Left forelimb (tissue), 1 donor: ENCODE data around the gene ADH1A.
"Not testable (repeated sequence)": the region's sequence is repeated elsewhere in the genome, so short reads cannot be mapped to it uniquely, and the experiment has no call there.

Experiments used
- DNase-seq: peaks from one replicate; pipeline ENCODE4 v3.0.0-alpha.2; 2018; ENCODE audit warnings: low spot score

Gene ADH1A

GRCh38 chr4:99281261-99281660 lies 9.5 kb downstream of the ADH1A start:
- no peak for DNase-seq

GRCh38 chr4:99276417-99276816 lies 14.4 kb downstream of the ADH1A start:
- no peak for DNase-seq

DNA sequence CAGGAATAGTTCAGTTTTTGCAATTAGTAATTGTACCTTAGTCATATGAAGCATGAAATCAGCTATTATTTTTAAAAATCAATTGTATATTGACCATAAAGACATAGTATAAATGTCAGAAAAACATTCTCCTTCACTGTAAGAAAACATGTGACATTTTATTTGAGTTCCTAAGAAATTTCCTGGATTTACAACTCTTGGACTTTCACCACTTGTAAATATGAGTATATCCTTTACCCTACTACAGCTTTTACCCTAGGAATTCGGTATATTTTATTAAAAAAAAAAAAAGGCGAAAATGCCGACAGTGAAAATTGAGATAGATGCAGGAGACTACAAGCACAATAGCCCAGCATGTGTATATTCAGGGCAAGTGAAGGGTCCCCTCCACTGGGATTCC lies 14.9 kb downstream of the ADH1A start:
- no peak for DNase-seq

- no peak for DNase-seq
Measured at GRCh38 chr4:99275050-99275449, 15.7 kb downstream of the ADH1A start.

DNA sequence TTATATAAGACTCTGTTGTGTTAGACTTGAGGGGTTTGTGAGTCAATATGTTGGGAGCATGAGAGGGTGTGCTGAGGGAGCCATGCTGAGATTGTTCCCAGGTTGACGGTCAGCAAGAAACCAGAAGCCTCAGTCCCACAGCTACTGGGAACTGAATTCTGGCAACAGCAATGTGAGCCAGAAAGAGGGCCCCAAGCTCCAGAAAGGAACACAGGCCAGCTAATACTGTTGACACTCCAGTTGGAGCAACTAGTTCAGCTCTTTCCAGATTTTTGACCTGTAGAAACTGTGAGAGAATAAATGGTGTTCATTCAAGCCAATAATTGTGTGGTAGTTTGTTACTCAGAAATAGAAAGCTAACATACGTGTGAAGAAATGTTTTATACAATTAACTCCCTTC lies 17.1 kb downstream of the ADH1A start:
- no peak for DNase-seq

- no peak for DNase-seq
Measured at GRCh38 chr4:99264927-99265326, 25.9 kb downstream of the ADH1A start.

- DNase-seq = no peak
Measured at GRCh38 chr4:99252746-99253145, 38.0 kb downstream of the ADH1A start.

DNA sequence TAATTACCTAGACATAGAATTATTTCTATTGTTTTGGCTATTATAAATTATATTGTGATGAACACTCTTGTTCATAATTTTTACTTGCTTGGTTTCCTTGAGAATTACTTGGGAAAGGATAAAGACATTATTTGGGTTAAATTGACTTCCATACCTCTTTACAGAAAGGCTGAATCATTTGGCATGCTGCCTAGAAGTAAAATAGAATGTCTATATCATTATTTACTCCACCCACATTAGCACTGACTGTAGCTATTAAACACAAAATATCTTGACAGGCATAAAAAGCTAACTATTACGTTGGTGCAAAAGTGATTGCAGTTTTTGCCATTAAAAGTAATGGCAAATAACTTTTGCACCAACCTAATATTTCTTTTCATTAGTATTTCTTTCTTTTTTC lies 42.1 kb downstream of the ADH1A start:
- DNase-seq = no peak

DNA sequence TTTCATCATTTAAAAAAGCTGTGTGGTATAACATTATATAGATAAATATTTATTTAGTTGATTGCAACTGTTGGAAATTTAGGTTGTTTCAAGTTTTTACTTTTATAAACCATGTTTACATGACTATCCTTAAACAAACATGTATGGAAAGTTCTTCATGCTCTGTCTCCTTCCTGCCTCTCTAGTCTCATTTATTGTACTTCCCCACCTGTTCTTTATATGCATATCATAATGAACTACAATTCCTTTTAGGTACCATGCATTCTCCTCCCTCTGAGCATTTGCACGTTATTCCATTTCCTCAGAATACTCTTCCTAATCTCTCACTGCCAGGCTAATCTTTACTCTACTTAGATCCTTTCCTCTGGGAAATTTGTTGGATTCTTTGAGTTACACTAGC lies 54.8 kb downstream of the ADH1A start:
- no peak for DNase-seq

GRCh38 chr4:99234331-99235010 lies 56.3 kb downstream of the ADH1A start:
- no peak for DNase-seq

DNA sequence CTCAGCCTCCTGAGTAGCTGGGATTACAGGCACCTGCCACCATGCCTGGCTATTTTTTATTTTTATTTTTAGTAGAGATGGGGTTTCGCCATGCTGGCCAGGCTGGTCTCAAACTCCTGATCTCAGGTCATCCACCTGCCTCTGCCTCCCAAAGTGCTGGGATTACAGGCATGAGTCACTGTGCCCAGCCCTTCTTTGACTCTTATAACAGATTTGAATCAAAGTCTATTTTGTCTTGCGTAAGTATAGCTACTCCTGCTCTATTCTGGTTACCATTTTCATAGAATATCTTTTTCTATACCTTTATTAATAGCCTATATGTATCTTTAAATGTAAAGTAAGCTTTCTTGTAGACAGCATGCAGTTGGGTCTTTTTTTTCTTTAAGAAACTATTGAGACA lies 57.4 kb downstream of the ADH1A start:
- not testable (repeated sequence) for DNase-seq

- DNase-seq = not testable (repeated sequence)
Measured at GRCh38 chr4:99228706-99229105, 62.1 kb downstream of the ADH1A start.

- DNase-seq = not testable (repeated sequence)
Measured at GRCh38 chr4:99227646-99228045, 63.1 kb downstream of the ADH1A start.
